ENCODE measurements around the gene POLN. TPM values are rescaled to one million over a fixed set of nuclear protein-coding genes. Genes with fewer than 3 reads are reported as not detected.

Gene POLN
- total RNA-seq (3.4 TPM), polyA plus RNA-seq (ENCODE audit: insufficient read depth in 1 of 8, insufficient read length in 8 of 8, low replicate concordance in 1 of 8) (1 to 10 TPM; 1.5 to 4.8 (median 2.1) TPM)
- long read RNA-seq, donor 1, result 0 reads
- long read RNA-seq, donor 2, result 0 reads
- long read RNA-seq, donor 3, result 0 reads
- long read RNA-seq, donor 4, result 0 reads
- long read RNA-seq, donor 5, result 0 reads
- long read RNA-seq, donor 6, result 0 reads
- long read RNA-seq, donor 7, result 0 reads
- long read RNA-seq, donor 8, result 0 reads
- long read RNA-seq, donor 9, result 0 reads
- long read RNA-seq, donor 10, result 0 reads
- long read RNA-seq, donor 11, result 0 reads

- H3K4me1 ChIP-seq (ENCODE audit: control insufficient read depth, insufficient read depth, low read length), result peaks cover 24% of the 10 kb centered on the region
- WGBS (ENCODE audit: insufficient coverage), result under 1% methylated on average over 84 of the region's 88 CpGs
- peaks cover 2% of the 10 kb centered on the region for H3K36me3 ChIP-seq (ENCODE audit: control insufficient read depth, insufficient read depth, low read length)
- peak; percentile 99 for DNase-seq
- no peaks in the 10 kb centered on the region for H3K27me3 ChIP-seq (ENCODE audit: control insufficient read depth, insufficient read depth, low read length)
- peak within 1 kb of the TSS; percentile 63 for H3K27ac ChIP-seq (ENCODE audit: low read length)
- peak within 1 kb of the TSS; percentile 94 for H3K4me3 ChIP-seq (ENCODE audit: low read length)
- H3K9me3 ChIP-seq (replicated peaks; ENCODE audit: control insufficient read depth, low read depth, low read length), result no peaks in the 10 kb centered on the region
Measured at GRCh38 chr4:2241410-2242353, at the start of gene POLN, which contains the start of gene HAUS3. TSS of gene POLN (minus strand) at chr4:2242121. CDS start at chr4:2229231, 12,890 bp downstream. TSS of gene HAUS3 (minus strand) at chr4:2242121. CDS start at chr4:2240946, 1,175 bp downstream.

DNA sequence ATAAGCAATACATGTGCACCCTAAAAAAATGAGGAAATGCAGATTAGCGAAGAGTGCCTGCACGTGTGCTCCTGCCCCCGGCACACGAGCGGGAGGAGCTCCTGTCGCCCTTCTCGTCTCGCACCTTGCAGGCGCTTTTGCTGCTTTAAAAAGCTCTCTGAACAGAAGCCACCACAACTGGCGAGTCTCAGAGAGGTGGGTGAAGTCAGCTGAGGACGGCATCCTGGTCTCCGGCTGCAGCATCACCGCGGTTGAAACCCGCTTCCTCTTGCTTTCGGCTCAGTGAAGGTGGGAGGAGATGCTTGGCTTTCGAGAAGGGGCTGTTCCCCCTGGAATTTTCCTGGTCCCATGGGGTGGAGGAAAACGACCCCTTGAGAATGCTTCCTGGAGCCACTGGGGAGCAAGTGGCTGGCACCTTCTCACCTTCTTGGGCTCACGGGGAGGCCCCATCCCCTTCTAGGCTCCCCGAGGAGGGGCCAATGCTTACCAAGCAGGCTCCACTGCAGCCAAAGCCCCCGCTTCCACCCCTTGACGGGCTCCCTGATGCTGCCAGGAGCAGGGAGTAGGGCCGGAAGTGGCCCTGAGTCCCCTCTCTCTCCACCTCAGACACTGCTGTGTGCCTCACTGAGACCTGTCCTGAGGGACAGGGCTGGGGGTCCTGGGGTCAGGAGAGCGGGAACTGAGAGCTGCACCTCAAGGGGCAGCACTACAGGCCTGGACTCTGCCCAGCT lies 49.2 kb upstream of the POLN start:
- no peak overlapping the region for H3K4me3 ChIP-seq (ENCODE audit: low read length)
- H3K36me3 ChIP-seq (ENCODE audit: control insufficient read depth, insufficient read depth, low read length), result no peaks in the 10 kb centered on the region
- H3K27ac ChIP-seq (ENCODE audit: low read length), result no peak overlapping the region
- no peak for DNase-seq
- no peaks in the 10 kb centered on the region for H3K9me3 ChIP-seq (replicated peaks; ENCODE audit: control insufficient read depth, low read depth, low read length)
- no peaks in the 10 kb centered on the region for H3K27me3 ChIP-seq (ENCODE audit: control insufficient read depth, insufficient read depth, low read length)
- 53% methylated on average over 17 of the region's 24 CpGs for WGBS (ENCODE audit: insufficient coverage)
- peaks cover 33% of the 10 kb centered on the region for H3K4me1 ChIP-seq (ENCODE audit: control insufficient read depth, insufficient read depth, low read length)

GRCh38 chr4:2290488-2290887 lies 48.6 kb upstream of the POLN start:
- WGBS (ENCODE audit: insufficient coverage), result 60% methylated on average over 7 of the region's 9 CpGs
- Histone ChIP-seq H3K9me3 (replicated peaks; ENCODE audit: control insufficient read depth, low read depth, low read length) (no peaks in the 10 kb centered on the region), H3K4me3 (ENCODE audit: low read length) (no peak overlapping the region), H3K27me3 (ENCODE audit: control insufficient read depth, insufficient read depth, low read length) (no peaks in the 10 kb centered on the region), H3K36me3 (ENCODE audit: control insufficient read depth, insufficient read depth, low read length) (no peaks in the 10 kb centered on the region), H3K4me1 (ENCODE audit: control insufficient read depth, insufficient read depth, low read length) (peaks cover 33% of the 10 kb centered on the region), H3K27ac (ENCODE audit: low read length) (no peak overlapping the region)
- no peak for DNase-seq

GRCh38 chr4:2289955-2290333 lies 48.0 kb upstream of the POLN start:
- Histone ChIP-seq H3K9me3 (replicated peaks; ENCODE audit: control insufficient read depth, low read depth, low read length) (no peaks in the 10 kb centered on the region), H3K27me3 (ENCODE audit: control insufficient read depth, insufficient read depth, low read length) (no peaks in the 10 kb centered on the region), H3K4me1 (ENCODE audit: control insufficient read depth, insufficient read depth, low read length) (peaks cover 33% of the 10 kb centered on the region), H3K4me3 (ENCODE audit: low read length) (no peak overlapping the region), H3K27ac (ENCODE audit: low read length) (no peak overlapping the region), H3K36me3 (ENCODE audit: control insufficient read depth, insufficient read depth, low read length) (no peaks in the 10 kb centered on the region)
- DNase-seq, result no peak
- 76% methylated on average over 10 of the region's 11 CpGs for WGBS (ENCODE audit: insufficient coverage)

DNA sequence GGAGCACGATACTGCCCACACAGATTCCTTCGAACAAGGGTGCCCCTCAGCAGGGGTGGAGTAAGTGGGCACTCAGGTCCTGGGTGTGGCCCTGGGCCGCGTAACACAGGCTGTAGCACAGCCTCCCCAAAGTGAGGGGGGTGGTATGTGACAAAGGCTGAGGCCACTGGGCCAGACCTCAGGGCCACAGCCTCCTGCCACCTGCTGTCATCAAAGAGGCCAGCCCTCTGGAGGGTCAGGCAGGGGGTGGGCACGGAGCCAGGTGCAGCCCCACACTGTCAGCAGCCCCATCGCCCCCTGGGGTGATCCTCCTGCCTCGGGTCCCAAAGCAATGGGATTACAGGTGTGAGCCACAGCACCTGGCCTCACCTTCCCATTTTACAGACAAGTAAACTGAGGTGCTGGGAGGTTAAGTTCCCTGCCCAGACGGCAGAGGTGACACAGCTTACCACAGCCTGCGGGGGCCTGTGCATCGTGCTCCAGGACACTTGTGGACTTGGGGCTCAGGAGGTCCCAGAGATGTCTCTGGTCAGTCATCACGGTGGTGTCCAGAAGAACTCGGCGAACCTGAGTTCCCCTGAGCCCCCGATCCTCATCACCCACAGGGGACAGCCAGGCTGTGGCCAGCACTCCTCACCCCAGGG lies 47.5 kb upstream of the POLN start:
- DNase-seq, result no peak
- WGBS (ENCODE audit: insufficient coverage), result 84% methylated on average over 11 of the region's 14 CpGs
- Histone ChIP-seq H3K27me3 (ENCODE audit: control insufficient read depth, insufficient read depth, low read length) (no peaks in the 10 kb centered on the region), H3K4me1 (ENCODE audit: control insufficient read depth, insufficient read depth, low read length) (peaks cover 33% of the 10 kb centered on the region), H3K4me3 (ENCODE audit: low read length) (no peak overlapping the region), H3K9me3 (replicated peaks; ENCODE audit: control insufficient read depth, low read depth, low read length) (no peaks in the 10 kb centered on the region), H3K27ac (ENCODE audit: low read length) (no peak overlapping the region), H3K36me3 (ENCODE audit: control insufficient read depth, insufficient read depth, low read length) (no peaks in the 10 kb centered on the region)

GRCh38 chr4:2288051-2288541 lies 46.2 kb upstream of the POLN start:
- H3K27ac ChIP-seq (ENCODE audit: low read length), result no peak overlapping the region
- H3K4me1 ChIP-seq (ENCODE audit: control insufficient read depth, insufficient read depth, low read length), result peaks cover 33% of the 10 kb centered on the region
- WGBS (ENCODE audit: insufficient coverage), result 90% methylated on average over 8 of the region's 10 CpGs
- H3K9me3 ChIP-seq (replicated peaks; ENCODE audit: control insufficient read depth, low read depth, low read length), result no peaks in the 10 kb centered on the region
- DNase-seq, result no peak
- H3K4me3 ChIP-seq (ENCODE audit: low read length), result no peak overlapping the region
- H3K27me3 ChIP-seq (ENCODE audit: control insufficient read depth, insufficient read depth, low read length), result no peaks in the 10 kb centered on the region
- H3K36me3 ChIP-seq (ENCODE audit: control insufficient read depth, insufficient read depth, low read length), result no peaks in the 10 kb centered on the region

GRCh38 chr4:2287594-2287915 lies 45.6 kb upstream of the POLN start:
- Histone ChIP-seq H3K9me3 (replicated peaks; ENCODE audit: control insufficient read depth, low read depth, low read length) (no peaks in the 10 kb centered on the region), H3K27ac (ENCODE audit: low read length) (no peak overlapping the region), H3K27me3 (ENCODE audit: control insufficient read depth, insufficient read depth, low read length) (no peaks in the 10 kb centered on the region), H3K4me3 (ENCODE audit: low read length) (no peak overlapping the region), H3K36me3 (ENCODE audit: control insufficient read depth, insufficient read depth, low read length) (no peaks in the 10 kb centered on the region), H3K4me1 (ENCODE audit: control insufficient read depth, insufficient read depth, low read length) (peaks cover 32% of the 10 kb centered on the region)
- WGBS (ENCODE audit: insufficient coverage), result no CpG with 5 or more reads among the region's 9 CpGs
- no peak for DNase-seq

- no peak for DNase-seq
- Histone ChIP-seq H3K27me3 (ENCODE audit: control insufficient read depth, insufficient read depth, low read length) (no peaks in the 10 kb centered on the region), H3K9me3 (replicated peaks; ENCODE audit: control insufficient read depth, low read depth, low read length) (no peaks in the 10 kb centered on the region), H3K4me3 (ENCODE audit: low read length) (no peak overlapping the region), H3K4me1 (ENCODE audit: control insufficient read depth, insufficient read depth, low read length) (peaks cover 27% of the 10 kb centered on the region), H3K27ac (ENCODE audit: low read length) (no peak overlapping the region), H3K36me3 (ENCODE audit: control insufficient read depth, insufficient read depth, low read length) (no peaks in the 10 kb centered on the region)
- 41% methylated on average over 15 of the region's 19 CpGs for WGBS (ENCODE audit: insufficient coverage)
Measured at GRCh38 chr4:2286904-2287593, 45.1 kb upstream of the POLN start.

- Histone ChIP-seq H3K27me3 (ENCODE audit: control insufficient read depth, insufficient read depth, low read length) (no peaks in the 10 kb centered on the region), H3K4me1 (ENCODE audit: control insufficient read depth, insufficient read depth, low read length) (peaks cover 22% of the 10 kb centered on the region), H3K4me3 (ENCODE audit: low read length) (no peak overlapping the region), H3K9me3 (replicated peaks; ENCODE audit: control insufficient read depth, low read depth, low read length) (no peaks in the 10 kb centered on the region), H3K36me3 (ENCODE audit: control insufficient read depth, insufficient read depth, low read length) (no peaks in the 10 kb centered on the region), H3K27ac (ENCODE audit: low read length) (no peak overlapping the region)
- WGBS (ENCODE audit: insufficient coverage), result 64% methylated on average over 21 of the region's 27 CpGs
- no peak for DNase-seq
Measured at GRCh38 chr4:2285613-2286381, 43.9 kb upstream of the POLN start.
